Lower leg skin (tissue), 4 donors: Measurements from ENCODE around the gene TTC7B. TPM values are rescaled to one million over a fixed set of nuclear protein-coding genes. Genes with fewer than 3 reads are reported as not detected.
"Not testable (repeated sequence)": the region's sequence is repeated elsewhere in the genome, so short reads cannot be mapped to it uniquely, and the experiment has no call there.

ENCODE experiments used
- DNase-seq, 2 donors: peaks; one replicate each; pipeline ENCODE4 v3.0.0-alpha.2; 2019; ENCODE audit warnings: low spot score in 2 of 2
- H3K4me3 ChIP-seq: fragments of 200-600 bp; sonication (generic); 2 replicates; pipeline ENCODE4 v1.5.1; 2017; ENCODE audit warnings: mild to moderate bottlenecking, low read depth; ENCODE audit not compliant: poor library complexity, severe bottlenecking
- CTCF ChIP-seq, 3 donors: fragments of 450-650 bp; IDR thresholded peaks; one replicate each; pipeline ENCODE4 v1.5.1; 2016; ENCODE audit warnings: antibody characterized with exemption in 3 of 3, mild to moderate bottlenecking in 3 of 3, moderate library complexity in 2 of 3
- POLR2A ChIP-seq, 2 donors: fragments of 450-650 bp; IDR thresholded peaks; one replicate each; pipeline ENCODE4 v1.6.1; 2016 to 2017; ENCODE audit warnings: antibody characterized with exemption in 2 of 2, mild to moderate bottlenecking in 1 of 2, moderate library complexity in 1 of 2
- WGBS, 2 donors: methylation state at CpG; one replicate each; pipeline ENCODE4 v1.1.5; 2018; 5-methylcytosine and 5-hydroxymethylcytosine counted together
- intact Hi-C: fragments of 100-400 bp; cut with DNase I; formaldehyde crosslinking; loops from one replicate; pipeline ENCODE4 v1.15.0; 2023; ENCODE audit warnings: low total_unique reads
- total RNA-seq, 4 donors: library from RNA; depleted of rRNA; stranded (reverse); fragments of >200 nt; gene quantifications; one replicate each; pipeline ENCODE4 v1.1.0, GENCODE V29; 2016

Gene TTC7B
- total RNA-seq, 4 donors from 2014 or later = 10.3 to 28.7 (median 20.2) TPM

GRCh38 chr14:90827919-90828610 is 11.8 kb upstream of the TTC7B start:
- DNase-seq = peak; percentile 92 to 99
- TF ChIP-seq CTCF (IDR thresholded peaks at IDR 0.05) (no peak), POLR2A (IDR thresholded peaks at IDR 0.05) (no peak)
- H3K4me3 ChIP-seq = no peak overlapping the region
- 2% methylated on average over 41 to 42 of the region's 42 CpGs for WGBS, 2 donors
- intact Hi-C loops = no loop called here

- DNase-seq, H3K4me3 ChIP-seq, intact Hi-C loops: not testable (repeated sequence)
- WGBS, 2 donors = 59 to 63% methylated on average over 4 of the region's 4 CpGs
These were observed 7.3 kb upstream of the TTC7B start for GRCh38 chr14:90823542-90823941.

GRCh38 chr14:90820958-90821357 is 4.7 kb upstream of the TTC7B start:
- TF ChIP-seq CTCF (IDR thresholded peaks at IDR 0.05) = no peak
- TF ChIP-seq POLR2A (IDR thresholded peaks at IDR 0.05) = no peak
- intact Hi-C loops = no loop called here
- 45 to 50% methylated on average over 11 of the region's 11 CpGs for WGBS, 2 donors
- H3K4me3 ChIP-seq = no peak overlapping the region
- no peak for DNase-seq

- TF ChIP-seq CTCF (IDR thresholded peaks at IDR 0.05) (no peak), POLR2A (IDR thresholded peaks at IDR 0.05) (no peak)
- intact Hi-C loops = no loop called here
- DNase-seq = no peak
- 77 to 79% methylated on average over 5 of the region's 5 CpGs for WGBS, 2 donors
- no peak overlapping the region for H3K4me3 ChIP-seq
These were observed 3.6 kb upstream of the TTC7B start for GRCh38 chr14:90819734-90820393.

GRCh38 chr14:90818715-90819114 is 2.5 kb upstream of the TTC7B start:
- no peak overlapping the region for H3K4me3 ChIP-seq
- no peak for DNase-seq
- TF ChIP-seq POLR2A (IDR thresholded peaks at IDR 0.05) = no peak
- intact Hi-C loops = no loop called here
- WGBS, 2 donors = 72 to 75% methylated on average over 3 of the region's 3 CpGs

- H3K4me3 ChIP-seq = no peak overlapping the region
- intact Hi-C loops = no loop called here
- 42 to 43% methylated on average over 14 to 16 of the region's 16 CpGs for WGBS, 2 donors
- no peak for DNase-seq
- TF ChIP-seq CTCF (IDR thresholded peaks at IDR 0.05) = no peak
- TF ChIP-seq POLR2A (IDR thresholded peaks at IDR 0.05) = no peak
These were observed 629 bp upstream of the TTC7B start for GRCh38 chr14:90816681-90817436.
